ENCODE measurements around the gene GPATCH3.

Gene GPATCH3

DNA sequence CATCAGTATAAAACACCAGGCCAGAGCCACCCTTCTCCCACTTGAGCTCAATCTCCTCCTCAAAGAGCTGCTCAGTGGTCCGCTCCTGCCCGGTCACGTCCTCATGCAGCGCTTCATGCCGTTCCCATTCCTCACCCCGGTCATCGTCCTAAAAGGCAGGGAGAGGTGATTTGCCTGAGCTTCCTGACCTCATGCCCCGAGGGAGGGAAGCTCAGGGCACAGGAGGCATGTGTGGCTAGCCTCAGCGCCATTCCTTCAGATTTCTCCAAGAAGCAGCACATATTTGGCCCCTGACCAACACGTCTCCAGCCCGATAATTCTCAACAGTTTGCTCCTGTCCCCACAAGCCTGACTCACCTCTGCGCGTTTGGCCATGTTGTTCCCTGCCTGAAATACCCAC is 6.0 kb downstream of the GPATCH3 start:
- no peaks in the 10 kb centered on the region for H3K27me3 ChIP-seq (ENCODE audit: insufficient read depth, low read length, poor library complexity, severe bottlenecking)
- no peaks in the 10 kb centered on the region for H3K9me3 ChIP-seq (ENCODE audit: insufficient read depth, low read depth, low read length)
- peaks cover 10% of the 10 kb centered on the region; the same call in 1 of the 2 replicates for H3K36me3 ChIP-seq (ENCODE audit: insufficient read depth, low read length)

DNA sequence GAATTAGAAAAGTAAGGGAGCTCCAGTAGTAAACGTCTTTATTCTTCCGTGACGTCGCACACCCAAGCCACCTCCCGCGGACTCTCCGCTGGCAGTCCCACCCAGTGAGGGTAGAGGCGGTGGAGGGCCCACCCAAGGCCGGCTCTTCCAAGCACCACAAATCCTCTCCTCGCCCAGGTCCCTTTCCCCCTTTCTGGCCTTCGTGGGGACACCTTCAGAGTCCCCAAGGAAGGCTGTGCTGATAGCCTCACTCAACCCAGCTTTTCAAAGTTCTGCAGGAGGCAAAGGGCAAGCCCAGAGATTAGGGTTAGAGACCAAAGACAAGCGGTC is 9.8 kb downstream of the GPATCH3 start:
- Histone ChIP-seq H3F3A (ENCODE audit: low read depth) (no peaks in the 10 kb centered on the region), H3K79me2 (ENCODE audit: insufficient read depth, low read length) (peaks cover 28% of the 10 kb centered on the region), H3K9ac (ENCODE audit: low read depth, low read length, poor library complexity, severe bottlenecking) (peak overlapping the region; percentile 87), H3K36me3 (ENCODE audit: insufficient read depth, low read length) (peaks cover 17% of the 10 kb centered on the region; the same call in 1 of the 2 replicates), H4K20me1 (ENCODE audit: insufficient read depth, low read length, poor library complexity, severe bottlenecking) (peaks cover 15% of the 10 kb centered on the region), H3K27me3 (ENCODE audit: insufficient read depth, low read length, poor library complexity, severe bottlenecking) (no peaks in the 10 kb centered on the region), H3K4me1 (ENCODE audit: insufficient read depth, low read length, poor library complexity, severe bottlenecking) (peaks cover 20% of the 10 kb centered on the region), H3K4me2 (ENCODE audit: low read depth, low read length, poor library complexity, severe bottlenecking) (peak overlapping the region; percentile 95), H3K9me3 (ENCODE audit: insufficient read depth, low read depth, low read length) (no peaks in the 10 kb centered on the region), H2AFZ (ENCODE audit: low read length) (peak overlapping the region; percentile 96), H3K4me3 (ENCODE audit: low read length, poor library complexity, severe bottlenecking) (peak overlapping the region; percentile 86), H3K9me2 (replicated peaks; ENCODE audit: low read depth, low read length) (no peaks in the 10 kb centered on the region)
- TF ChIP-seq EZH2phosphoT487 (IDR thresholded peaks at IDR 0.05; ENCODE audit: borderline replicate concordance): no peak
- TF ChIP-seq, protein P1, sequence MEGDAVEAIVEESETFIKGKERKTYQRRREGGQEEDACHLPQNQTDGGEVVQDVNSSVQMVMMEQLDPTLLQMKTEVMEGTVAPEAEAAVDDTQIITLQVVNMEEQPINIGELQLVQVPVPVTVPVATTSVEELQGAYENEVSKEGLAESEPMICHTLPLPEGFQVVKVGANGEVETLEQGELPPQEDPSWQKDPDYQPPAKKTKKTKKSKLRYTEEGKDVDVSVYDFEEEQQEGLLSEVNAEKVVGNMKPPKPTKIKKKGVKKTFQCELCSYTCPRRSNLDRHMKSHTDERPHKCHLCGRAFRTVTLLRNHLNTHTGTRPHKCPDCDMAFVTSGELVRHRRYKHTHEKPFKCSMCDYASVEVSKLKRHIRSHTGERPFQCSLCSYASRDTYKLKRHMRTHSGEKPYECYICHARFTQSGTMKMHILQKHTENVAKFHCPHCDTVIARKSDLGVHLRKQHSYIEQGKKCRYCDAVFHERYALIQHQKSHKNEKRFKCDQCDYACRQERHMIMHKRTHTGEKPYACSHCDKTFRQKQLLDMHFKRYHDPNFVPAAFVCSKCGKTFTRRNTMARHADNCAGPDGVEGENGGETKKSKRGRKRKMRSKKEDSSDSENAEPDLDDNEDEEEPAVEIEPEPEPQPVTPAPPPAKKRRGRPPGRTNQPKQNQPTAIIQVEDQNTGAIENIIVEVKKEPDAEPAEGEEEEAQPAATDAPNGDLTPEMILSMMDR (conservative IDR thresholded peaks at IDR 0.05; ENCODE audit: low read length): no peak

More for the DNA sequence above, 6.0 kb downstream of the GPATCH3 start:
- no peak overlapping the region for H3K9ac ChIP-seq (ENCODE audit: low read depth, low read length, poor library complexity, severe bottlenecking)
- H3K4me2 ChIP-seq (ENCODE audit: low read depth, low read length, poor library complexity, severe bottlenecking): no peak overlapping the region
- peaks cover 31% of the 10 kb centered on the region for H3K79me2 ChIP-seq (ENCODE audit: insufficient read depth, low read length)
- peaks cover 17% of the 10 kb centered on the region for H3K4me1 ChIP-seq (ENCODE audit: insufficient read depth, low read length, poor library complexity, severe bottlenecking)
- H3F3A ChIP-seq (ENCODE audit: low read depth): no peaks in the 10 kb centered on the region
- no peaks in the 10 kb centered on the region for H3K9me2 ChIP-seq (replicated peaks; ENCODE audit: low read depth, low read length)
- no peak overlapping the region for H3K4me3 ChIP-seq (ENCODE audit: low read length, poor library complexity, severe bottlenecking)
- H4K20me1 ChIP-seq (ENCODE audit: insufficient read depth, low read length, poor library complexity, severe bottlenecking): peaks cover 7% of the 10 kb centered on the region
- no peak overlapping the region for H2AFZ ChIP-seq (ENCODE audit: low read length)
- TF ChIP-seq, protein P1 (conservative IDR thresholded peaks at IDR 0.05; ENCODE audit: low read length): no peak
- TF ChIP-seq EZH2phosphoT487 (IDR thresholded peaks at IDR 0.05; ENCODE audit: borderline replicate concordance): no peak

DNA sequence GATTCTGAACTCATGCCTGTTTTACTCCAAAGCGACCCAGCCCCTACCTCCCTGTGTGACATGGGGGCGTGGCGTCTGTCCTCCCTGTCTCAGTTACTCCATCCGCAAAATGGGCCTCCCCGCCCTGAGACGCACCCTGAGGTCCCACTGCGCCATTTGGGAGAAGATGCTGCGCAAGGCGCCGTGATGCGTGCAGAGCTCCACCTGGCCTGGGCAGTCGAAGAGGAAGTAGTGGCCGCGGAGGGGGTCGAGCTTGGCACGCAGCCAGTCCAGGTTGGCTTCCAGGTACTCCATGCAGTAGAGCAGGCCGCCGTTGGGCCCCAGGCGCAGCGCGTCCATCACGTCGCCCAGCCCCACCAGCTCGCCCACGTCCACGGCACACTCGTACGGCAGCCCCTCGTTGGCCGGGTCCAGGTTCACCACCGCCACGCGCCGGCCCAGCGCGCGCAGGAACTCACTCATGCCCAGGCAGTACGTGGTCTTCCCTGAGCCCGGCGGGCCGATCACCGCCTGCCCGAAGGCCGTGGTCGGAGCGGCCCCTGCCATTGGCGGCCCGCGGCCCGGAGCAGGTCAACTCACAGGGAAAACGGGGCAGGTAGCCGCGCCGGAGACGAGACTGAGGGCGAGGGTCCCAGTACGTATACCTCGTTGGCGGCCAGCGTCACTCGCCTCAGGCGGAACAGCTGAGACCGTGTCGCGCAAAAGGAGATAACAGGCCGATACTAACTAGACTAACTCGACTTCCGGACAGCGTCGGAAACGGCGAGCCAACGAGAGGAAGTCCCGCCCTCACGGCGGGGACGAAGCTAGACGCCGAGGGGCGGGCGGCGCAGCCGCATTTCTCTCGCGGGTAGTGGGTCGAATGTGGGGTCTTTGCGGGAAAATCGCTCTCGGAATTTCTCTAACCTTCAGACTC is 10.5 kb downstream of the GPATCH3 start, which contains the start of gene GPN2:
TSS of gene GPN2 (minus strand) at position 733 of the 916 bp plus-strand sequence. CDS start at position 546, 187 bp downstream.
- Histone ChIP-seq H3K79me2 (ENCODE audit: insufficient read depth, low read length) (peaks cover 24% of the 10 kb centered on the region), H4K20me1 (ENCODE audit: insufficient read depth, low read length, poor library complexity, severe bottlenecking) (peaks cover 15% of the 10 kb centered on the region), H3K4me3 (ENCODE audit: low read length, poor library complexity, severe bottlenecking) (peak within 1 kb of the TSS; percentile 86), H3K4me1 (ENCODE audit: insufficient read depth, low read length, poor library complexity, severe bottlenecking) (peaks cover 20% of the 10 kb centered on the region), H3K27me3 (ENCODE audit: insufficient read depth, low read length, poor library complexity, severe bottlenecking) (no peaks in the 10 kb centered on the region), H3F3A (ENCODE audit: low read depth) (no peaks in the 10 kb centered on the region), H3K9me2 (replicated peaks; ENCODE audit: low read depth, low read length) (no peaks in the 10 kb centered on the region), H3K9me3 (ENCODE audit: insufficient read depth, low read depth, low read length) (no peaks in the 10 kb centered on the region), H2AFZ (ENCODE audit: low read length) (peak within 1 kb of the TSS; percentile 96), H3K4me2 (ENCODE audit: low read depth, low read length, poor library complexity, severe bottlenecking) (peak within 1 kb of the TSS; percentile 95), H3K36me3 (ENCODE audit: insufficient read depth, low read length) (peaks cover 23% of the 10 kb centered on the region; the same call in 1 of the 2 replicates), H3K9ac (ENCODE audit: low read depth, low read length, poor library complexity, severe bottlenecking) (peak within 1 kb of the TSS; percentile 87)
- TF ChIP-seq EZH2phosphoT487 (IDR thresholded peaks at IDR 0.05; ENCODE audit: borderline replicate concordance): no peak
- TF ChIP-seq, protein P1 (conservative IDR thresholded peaks at IDR 0.05; ENCODE audit: low read length): no peak
